Stimulated activated CD8-positive, alpha-beta memory T cell treated with anti-CD3 and anti-CD28 coated beads, Interleukin-12 subunit alpha, Interleukin-12 subunit beta, amount 100 ng/mL, for 24 hours (primary cell): ENCODE data around the gene HOXA3.

ENCODE experiments used
- DNase-seq: peaks from one replicate; pipeline ENCODE4 v3.0.0-alpha.2; 2020; ENCODE audit errors: extremely low read depth

The HOXA3 gene

GRCh38 chr7:27189295-27189996 lies 37.1 kb upstream of the HOXA3 start:
- no peak for DNase-seq

- DNase-seq: no peak
Measured at GRCh38 chr7:27188386-27189294, 36.3 kb upstream of the HOXA3 start.

DNA sequence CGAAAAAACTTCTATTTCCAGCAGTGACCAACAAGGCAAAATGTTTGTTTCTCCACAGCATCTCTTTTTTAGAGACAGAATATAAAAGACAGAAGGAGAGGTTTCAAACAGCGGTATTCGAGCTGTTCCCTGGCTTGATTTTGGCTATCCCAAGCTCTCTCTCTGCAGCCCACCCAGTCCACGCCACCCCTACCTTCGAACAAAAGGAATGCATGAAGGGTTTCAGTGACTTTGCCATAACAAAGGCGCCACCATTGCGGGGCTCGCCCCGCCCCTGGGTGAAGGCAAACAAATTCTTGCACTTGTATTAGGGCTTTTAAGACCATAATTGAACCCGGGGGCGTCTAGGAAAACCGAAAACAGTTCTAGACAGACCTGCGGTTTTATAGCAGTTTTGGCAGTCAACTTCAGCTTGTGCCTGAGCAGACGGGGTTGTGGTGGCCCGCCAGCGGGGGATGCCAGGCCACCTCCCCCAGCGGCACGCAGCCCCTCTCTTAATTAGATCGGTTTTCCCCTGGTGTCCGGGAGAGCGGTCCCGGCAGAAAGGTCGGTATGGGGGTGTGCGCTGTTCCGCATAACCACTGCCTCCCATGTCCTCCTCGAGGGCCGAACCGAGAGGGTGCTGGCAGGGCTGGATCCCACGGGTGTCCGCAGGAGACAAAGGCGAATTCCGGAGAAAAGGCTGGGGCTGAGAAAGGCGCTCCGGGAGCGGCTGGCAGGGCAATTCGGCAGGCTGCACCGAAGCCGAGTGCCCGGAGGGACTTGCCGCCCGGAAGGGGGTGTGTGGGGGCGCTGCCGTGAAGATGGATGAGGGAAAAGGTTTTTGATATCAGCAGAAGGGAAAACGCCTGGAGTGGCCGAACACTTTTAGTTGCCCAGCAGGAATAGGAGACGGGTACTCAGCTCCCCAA lies 35.3 kb upstream of the HOXA3 start:
- no peak for DNase-seq

DNA sequence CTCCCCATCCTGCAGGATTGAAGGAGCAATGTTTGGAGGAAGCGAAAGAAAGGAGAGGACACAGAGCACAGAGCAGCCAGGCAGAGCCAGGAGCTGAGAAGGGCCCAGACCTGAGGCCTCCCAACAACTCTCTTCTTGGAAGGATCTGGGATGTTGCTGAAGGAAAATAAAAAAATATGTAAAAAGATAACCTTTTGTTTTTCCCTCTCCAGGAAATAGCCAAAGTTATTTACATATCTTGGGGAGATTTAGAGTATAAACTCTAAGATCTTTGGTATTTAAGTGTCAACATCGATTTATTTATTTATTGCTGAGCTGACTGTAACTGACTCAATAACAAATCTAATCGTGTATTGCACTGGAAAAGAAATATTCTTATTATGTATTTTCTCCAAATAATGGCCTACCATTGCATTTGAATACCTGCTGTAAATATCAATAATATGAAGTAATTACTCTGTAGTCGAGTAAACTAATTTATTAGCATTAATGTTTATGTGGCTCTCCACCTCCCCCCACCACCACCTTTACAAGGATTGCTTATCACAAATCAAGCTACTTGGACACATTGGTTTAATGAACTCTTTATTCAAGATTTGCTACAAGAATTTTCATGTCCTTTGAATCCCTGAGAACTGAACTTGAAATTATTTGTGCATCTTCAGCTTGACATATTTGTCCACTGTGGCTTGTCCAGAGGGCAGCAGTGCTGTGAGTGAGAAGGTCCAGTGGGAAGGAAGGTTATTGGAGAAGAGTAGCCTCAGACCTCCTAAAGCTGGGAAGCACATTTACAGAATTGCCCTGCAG lies 34.5 kb upstream of the HOXA3 start:
- DNase-seq: no peak

DNA sequence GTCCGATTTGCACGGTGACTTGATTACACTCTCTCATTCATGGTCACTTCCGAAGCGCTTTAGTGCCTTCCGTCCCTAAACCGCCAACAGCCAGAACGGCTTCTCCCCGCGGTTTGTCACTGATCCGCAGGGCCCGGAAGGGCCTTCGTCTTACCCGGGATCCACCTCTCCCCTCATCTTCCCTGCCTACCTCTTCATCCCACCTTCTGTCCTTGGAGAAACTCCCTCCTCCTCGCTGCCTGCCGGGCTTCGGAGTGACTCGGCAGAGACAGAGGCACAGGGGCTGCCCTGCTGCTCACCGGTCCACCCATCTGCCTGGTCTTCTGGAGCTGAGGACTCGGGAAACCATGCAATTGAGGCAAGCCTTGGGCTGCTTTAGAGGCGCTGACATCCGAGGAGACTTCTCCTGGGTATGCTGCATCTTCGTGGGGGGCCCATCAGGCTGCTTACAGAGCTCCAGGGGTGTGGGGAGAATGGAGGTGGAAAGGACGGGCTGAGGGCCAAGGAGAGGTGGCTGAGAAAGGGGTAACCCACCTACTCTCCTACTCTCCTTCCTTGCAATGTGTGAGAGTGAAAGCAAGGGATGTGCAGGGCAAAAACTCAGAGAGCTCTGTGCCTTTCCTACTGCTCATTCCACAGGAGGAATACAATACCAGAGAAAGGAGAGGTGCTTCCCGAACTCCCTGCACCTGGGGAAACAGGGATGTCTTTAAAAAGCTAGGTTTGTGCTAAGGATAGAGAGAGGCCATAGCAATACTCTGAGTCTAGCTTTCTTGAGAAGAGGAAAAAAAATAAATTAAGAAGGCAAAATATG lies 33.7 kb upstream of the HOXA3 start:
- DNase-seq: no peak

GRCh38 chr7:27185013-27185853 lies 32.9 kb upstream of the HOXA3 start, which contains the start of gene HOXA11:
Gene HOXA11, minus strand, starts transcription at chr7:27185232. Its CDS starts 88 bp downstream, at chr7:27185144.
- no peak for DNase-seq

DNA sequence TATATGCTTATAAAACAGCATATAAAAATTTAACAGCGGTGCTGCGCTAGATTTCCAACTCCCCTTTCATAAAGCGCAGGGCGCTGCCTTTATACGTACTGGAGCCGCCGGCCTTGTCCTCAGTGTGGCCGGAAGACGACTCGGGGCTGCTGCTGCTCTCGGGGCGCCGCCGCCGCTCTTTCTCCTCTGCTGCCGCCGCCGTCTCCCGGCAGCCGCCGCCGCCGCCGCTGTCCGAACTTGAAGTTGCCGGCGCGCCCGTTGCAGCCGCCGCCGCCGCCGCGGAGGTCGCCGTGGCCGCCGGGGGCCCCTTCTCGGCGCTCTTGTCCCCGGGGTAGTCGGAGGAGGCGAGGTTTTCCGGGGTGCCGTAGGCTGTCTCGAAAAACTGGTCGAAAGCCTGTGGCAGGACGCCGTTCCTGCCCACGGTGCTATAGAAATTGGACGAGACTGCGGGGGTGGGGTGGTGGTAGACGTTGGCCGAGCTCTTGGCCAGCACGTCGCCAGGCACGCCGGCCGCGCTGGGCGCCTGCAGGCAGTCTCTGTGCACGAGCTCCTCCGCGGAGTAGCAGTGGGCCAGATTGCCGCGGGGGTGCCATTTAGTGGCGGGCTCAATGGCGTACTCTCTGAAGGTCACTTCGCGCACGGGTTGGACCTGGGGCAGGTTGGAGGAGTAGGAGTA lies 32.1 kb upstream of the HOXA3 start:
- no peak for DNase-seq

DNA sequence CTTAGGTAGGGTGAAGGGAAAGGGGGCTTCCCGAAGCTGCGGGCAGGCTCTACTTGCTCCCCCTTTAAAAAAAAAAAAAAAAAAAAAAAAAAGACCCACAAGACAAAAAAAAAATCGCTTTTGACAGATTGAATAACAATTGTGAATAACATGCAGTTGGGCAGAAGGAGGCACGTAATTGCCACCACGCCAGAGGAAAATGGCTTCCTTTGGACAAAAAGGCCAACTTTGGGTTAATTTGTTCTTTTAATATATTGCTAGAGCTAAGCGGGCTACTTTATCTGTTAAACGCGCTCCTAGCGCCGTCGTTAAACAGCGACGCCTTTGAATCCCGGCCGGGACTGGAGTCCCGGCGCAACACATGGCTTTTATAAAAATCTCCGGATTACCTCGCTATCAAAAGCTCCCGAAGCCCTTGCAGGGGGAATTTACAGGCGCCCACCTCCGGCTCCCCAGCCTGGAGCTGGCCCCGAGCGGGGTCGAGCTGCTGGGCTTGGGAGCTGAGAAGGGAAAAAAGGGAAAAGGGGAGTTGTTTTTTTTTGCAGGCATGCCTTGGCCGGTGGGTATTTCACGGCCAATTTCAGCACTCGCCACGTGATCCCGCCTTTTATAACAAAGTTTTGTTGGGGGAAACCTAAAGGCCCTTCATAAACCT lies 31.4 kb upstream of the HOXA3 start:
- DNase-seq: no peak

DNA sequence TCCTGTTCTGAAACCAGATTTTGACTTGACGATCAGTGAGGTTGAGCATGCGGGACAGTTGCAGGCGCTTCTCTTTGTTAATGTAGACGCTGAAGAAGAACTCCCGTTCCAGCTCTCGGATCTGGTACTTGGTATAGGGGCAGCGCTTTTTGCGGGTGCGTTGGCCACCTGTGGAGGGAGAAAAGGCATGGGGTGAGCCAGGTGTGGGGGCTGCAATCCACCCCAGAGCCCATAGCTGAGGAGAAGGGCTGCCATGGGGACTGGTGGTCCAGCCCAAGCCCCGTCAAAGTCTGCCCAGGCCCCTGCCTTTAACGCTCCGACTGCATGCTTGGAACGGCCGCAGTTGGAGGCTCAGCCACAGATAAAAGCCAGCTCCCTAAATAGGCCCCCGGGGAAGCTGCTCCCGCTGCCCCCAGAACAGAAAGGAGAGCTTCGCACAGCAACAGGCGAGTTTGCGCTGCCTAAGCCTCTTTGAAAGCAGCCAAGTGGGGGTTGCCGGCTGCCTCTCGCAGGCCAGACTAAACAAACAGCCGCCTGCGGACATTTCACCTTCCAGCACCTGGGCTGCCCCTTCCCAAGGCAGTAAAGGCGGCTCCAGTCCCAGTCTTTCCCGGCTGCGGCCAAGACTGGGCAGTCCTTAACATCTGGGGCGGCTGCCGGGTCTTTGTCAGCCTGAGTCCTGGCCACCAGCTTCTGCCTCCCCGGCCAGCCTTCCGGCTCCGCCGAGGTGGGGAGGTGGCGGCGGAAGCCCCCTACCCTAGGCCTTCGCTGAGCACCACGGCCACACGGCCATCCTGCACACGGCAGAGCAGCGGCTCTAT lies 30.7 kb upstream of the HOXA3 start:
- no peak for DNase-seq

GRCh38 chr7:27182285-27182841 lies 30.0 kb upstream of the HOXA3 start:
- no peak for DNase-seq

DNA sequence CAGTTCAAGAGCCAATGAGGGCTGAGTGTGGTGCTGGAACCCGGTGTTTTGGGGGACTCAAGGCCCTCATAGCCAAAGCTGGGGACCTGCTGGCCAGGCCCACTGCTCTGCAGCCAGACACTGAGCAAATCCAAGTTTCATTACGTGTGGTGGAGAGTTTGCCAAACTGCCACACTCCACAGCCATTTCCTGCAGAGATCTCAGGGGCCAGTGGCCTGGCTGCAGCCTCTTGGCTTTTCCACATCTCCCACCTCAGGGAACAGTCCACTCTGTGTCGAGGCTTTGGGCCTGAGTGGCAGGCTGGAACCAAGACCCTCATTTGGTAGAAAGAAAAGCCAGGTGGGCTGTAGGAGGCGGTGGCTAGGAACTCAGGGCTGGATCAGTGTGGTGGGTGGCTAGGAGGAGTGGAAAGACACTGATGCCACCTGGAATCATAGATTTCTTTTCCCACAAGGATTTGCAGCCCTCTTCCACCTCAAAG lies 29.5 kb upstream of the HOXA3 start:
- DNase-seq: no peak

DNA sequence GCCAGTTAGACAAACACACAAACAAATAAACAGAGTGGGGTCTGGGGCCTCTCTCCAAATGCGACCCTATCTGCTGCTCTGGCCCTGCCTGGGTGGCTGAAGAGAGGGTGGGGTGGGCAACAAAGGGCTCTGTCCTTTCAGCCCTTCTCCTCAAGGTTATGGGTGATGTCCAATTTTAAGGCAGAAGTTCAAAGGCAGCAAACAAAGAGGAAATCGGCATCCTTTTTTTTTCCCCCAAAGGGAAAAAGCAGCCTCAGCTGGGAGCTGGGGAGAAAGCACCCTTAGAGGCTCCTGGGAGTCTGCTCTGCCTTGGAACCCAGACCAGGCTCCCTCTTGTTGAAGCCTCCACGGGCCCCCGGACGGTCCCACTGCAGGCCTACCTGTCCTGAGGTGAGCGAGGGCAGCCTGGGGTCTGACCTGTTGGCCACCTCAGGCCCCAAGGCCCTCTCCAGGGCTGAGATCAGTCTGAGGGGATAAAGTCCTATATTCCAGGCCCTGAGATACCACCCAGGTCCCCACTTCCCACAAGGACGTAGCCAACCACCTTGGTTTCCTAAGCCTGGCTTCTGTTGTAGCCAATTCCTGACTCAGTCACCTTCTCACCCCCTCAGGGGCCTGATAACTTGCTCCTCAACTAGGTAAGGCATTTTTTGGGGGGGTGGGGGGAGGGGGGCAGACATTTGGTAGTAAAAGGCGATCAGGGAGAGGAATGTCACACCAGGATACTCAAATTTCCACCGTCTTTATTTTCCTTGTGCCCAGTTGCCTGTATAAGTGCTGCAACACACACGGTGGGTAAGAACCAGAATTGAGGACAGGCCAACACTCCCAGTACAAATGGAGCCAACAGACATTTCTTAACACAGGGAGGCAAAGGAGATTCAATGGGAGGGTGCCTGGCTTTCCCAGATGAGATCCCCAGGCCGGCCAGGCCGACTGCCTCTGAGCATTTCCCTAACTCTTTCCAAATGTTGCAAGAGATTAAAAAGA lies 28.3 kb upstream of the HOXA3 start:
- DNase-seq: no peak

DNA sequence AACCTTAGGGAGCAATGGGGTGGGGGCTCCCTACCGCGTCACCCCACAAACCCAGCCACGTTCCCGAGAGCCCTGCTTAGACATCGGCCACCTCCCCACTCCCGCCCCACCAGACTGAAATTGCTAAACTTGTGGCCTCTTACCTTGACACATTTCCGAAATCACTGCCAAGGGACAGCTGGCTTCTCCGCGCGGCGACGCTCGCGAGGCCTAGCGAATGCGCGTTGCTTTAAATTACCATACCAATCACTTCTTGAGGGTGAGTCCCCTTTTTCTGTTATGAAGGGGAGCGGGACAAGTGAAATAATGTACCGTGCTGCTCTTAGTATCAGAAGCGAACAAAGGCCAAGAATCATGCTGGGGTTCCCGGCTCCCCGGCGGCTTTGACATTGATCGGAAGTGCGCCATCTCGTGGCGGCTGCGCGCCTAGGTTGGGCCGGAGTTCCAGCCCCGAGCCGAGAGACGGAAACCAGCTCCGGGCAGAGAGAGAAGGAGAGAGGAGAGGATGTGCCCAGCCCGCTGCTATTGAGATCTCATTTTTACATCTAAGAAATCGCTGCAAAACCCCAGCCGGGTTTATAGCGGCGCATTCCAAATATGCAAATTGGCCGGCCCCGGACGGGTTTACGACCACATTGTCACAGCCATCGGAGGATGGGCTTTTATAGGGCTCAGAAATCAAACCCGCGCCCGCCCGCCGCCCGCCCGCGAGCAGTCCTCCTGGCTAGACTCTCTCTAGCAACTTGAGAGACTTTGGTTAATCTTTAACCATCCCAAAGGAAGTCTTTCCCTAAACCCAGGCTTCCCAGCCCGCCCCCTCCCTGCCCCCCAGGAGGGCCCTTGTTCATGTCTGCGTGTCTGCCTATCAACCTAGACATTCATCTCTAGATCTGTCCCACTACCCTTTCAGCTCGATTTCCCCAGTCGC lies 27.4 kb upstream of the HOXA3 start:
- no peak for DNase-seq

DNA sequence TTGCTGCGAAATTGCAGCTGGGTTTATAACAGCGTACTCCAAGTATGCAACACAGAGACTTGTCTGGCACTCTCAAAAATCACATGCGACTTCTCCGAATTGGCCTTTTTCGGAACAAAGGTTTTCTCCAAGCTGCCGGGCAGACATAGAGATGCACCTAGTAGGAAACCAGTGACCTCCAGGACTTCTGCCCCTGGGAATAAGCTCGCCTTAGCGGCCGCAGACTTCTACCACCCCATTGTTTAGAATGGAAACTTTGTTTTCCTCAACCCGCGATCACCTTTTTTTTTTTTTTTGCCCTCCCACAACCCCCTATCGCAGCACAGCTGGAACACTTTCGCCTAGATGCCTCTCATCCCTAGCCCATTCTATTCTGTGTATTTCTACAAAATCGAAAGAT lies 26.6 kb upstream of the HOXA3 start:
- no peak for DNase-seq

GRCh38 chr7:27178366-27178765 lies 26.0 kb upstream of the HOXA3 start:
- DNase-seq: no peak
